H1 (cell line): ENCODE measurements around the gene TMEM138. TPM values are rescaled to one million over a fixed set of nuclear protein-coding genes. Genes with fewer than 3 reads are reported as not detected.

Experiments used
- CTCF ChIA-PET: fragments of 300-600 bp; sonication (Branson Sonifier 250); formaldehyde crosslinking; loops from one replicate; lab custom pipeline; 2021; ENCODE audit not compliant: partially characterized antibody; lab: Charles Lee
- POLR2A ChIA-PET: fragments of 300-600 bp; sonication (Branson Sonifier 250); formaldehyde crosslinking; loops from one replicate; lab custom pipeline; 2021; ENCODE audit warnings: inconsistent platforms; ENCODE audit not compliant: partially characterized antibody; lab: Charles Lee
- DNase-seq, 2 experiments: peaks; one replicate each; pipeline versions ENCODE4 v3.0.0 to v3.0.0-alpha.2; 2010 to 2022; ENCODE audit warnings: low spot score in 2 of 2, low read depth in 1 of 2, mixed read lengths in 1 of 2
- FAIRE-seq: peaks from 2 replicates; lab custom pipeline; 2011; peaks lifted over from hg19 to GRCh38; lab: Jason Lieb, UNC
- H2AFZ ChIP-seq: 2 replicates; pipeline ENCODE4 v1.8.1; 2012; ENCODE audit warnings: low read length, inconsistent platforms
- H2AK5ac ChIP-seq: 2 replicates; pipeline ENCODE4 v1.6.1; 2013; ENCODE audit warnings: low read depth, low read length
- H2BK120ac ChIP-seq: replicated peaks from 2 replicates; pipeline ENCODE3; 2013; ENCODE audit warnings: low read depth, low read length, inconsistent platforms
- H2BK12ac ChIP-seq: 2 replicates; pipeline ENCODE4 v1.6.1; 2013; ENCODE audit warnings: low read depth, low read length
- H2BK15ac ChIP-seq: 2 replicates; pipeline ENCODE4 v1.6.1; 2013; ENCODE audit warnings: low read length
- H2BK20ac ChIP-seq: 2 replicates; pipeline ENCODE4 v1.6.1; 2013; ENCODE audit warnings: low read length
- H2BK5ac ChIP-seq: 2 replicates; pipeline ENCODE4 v1.6.1; 2013; ENCODE audit warnings: low read depth, low read length
- H3K14ac ChIP-seq: 2 replicates; pipeline ENCODE4 v1.6.1; 2013; ENCODE audit warnings: inconsistent platforms; ENCODE audit not compliant: insufficient read length
- H3K18ac ChIP-seq: 2 replicates; pipeline ENCODE4 v1.6.1; 2013; ENCODE audit warnings: low read length; ENCODE audit errors: extremely low read depth
- H3K23ac ChIP-seq: 2 replicates; pipeline ENCODE4 v1.6.1; 2013; ENCODE audit warnings: inconsistent platforms; ENCODE audit not compliant: insufficient read length
- H3K23me2 ChIP-seq: 2 replicates; pipeline ENCODE4 v1.6.1; 2013; ENCODE audit warnings: low read depth, low read length
- H3K27ac ChIP-seq: 2 replicates; pipeline ENCODE4 v1.6.1; 2011; ENCODE audit warnings: low read depth, low read length, inconsistent platforms
- H3K27me3 ChIP-seq, 4 experiments: replicated peaks in 1 of 4; 1 replicate in 1 of 4; 2 replicates in 3 of 4; pipeline versions ENCODE4 v1.6.1 to v1.8.1; 2011 to 2013; ENCODE audit warnings: low read length in 3 of 4, mild to moderate bottlenecking in 3 of 4, inconsistent platforms in 2 of 4, mixed read lengths in 2 of 4, moderate library complexity in 1 of 4; ENCODE audit not compliant: control insufficient read depth in 3 of 4, insufficient read depth in 3 of 4; ENCODE audit errors: extremely low read depth in 1 of 4
- H3K36me3 ChIP-seq, 4 experiments: 2 replicates each; pipeline versions ENCODE4 v1.6.1 to v1.8.1; 2011 to 2013; ENCODE audit warnings: mild to moderate bottlenecking in 4 of 4, low read length in 3 of 4, moderate library complexity in 2 of 4, control low read depth in 1 of 4, inconsistent platforms in 1 of 4; ENCODE audit not compliant: insufficient read depth in 4 of 4, control insufficient read depth in 2 of 4
- H3K4ac ChIP-seq: replicated peaks from 2 replicates; pipeline ENCODE3; 2013; ENCODE audit warnings: low read length, low read depth, mixed read lengths, inconsistent platforms; ENCODE audit not compliant: insufficient read length
- H3K4me1 ChIP-seq, 4 experiments: replicated peaks in 1 of 4; 1 replicate in 1 of 4; 2 replicates in 3 of 4; pipeline versions ENCODE4 v1.6.1 to v1.8.1; 2011 to 2013; ENCODE audit warnings: low read length in 3 of 4, inconsistent platforms in 2 of 4, mixed read lengths in 1 of 4; ENCODE audit not compliant: insufficient read depth in 4 of 4, control insufficient read depth in 3 of 4
- H3K4me2 ChIP-seq, 2 experiments: 2 replicates each; pipeline versions ENCODE4 v1.6.1 to v1.8.1; 2011 to 2013; ENCODE audit warnings: low read depth in 2 of 2, low read length in 2 of 2, control low read depth in 1 of 2, inconsistent platforms in 1 of 2, mild to moderate bottlenecking in 1 of 2; ENCODE audit not compliant: insufficient read depth in 1 of 2
- H3K4me3 ChIP-seq, 4 experiments: fragments of 200-600, 300-600 bp in 1 of 4; sonication (generic), shearing (Covaris generic), sonication (Bioruptor Twin) in 1 of 4; 2 replicates each; pipeline versions ENCODE4 v1.5.1 to v1.8.1; 2011 to 2016; ENCODE audit warnings: low read length in 4 of 4, low read depth in 3 of 4, control low read depth in 2 of 4, inconsistent platforms in 2 of 4, mild to moderate bottlenecking in 2 of 4, mixed read lengths in 1 of 4, moderate library complexity in 1 of 4; ENCODE audit not compliant: insufficient read depth in 2 of 4; ENCODE audit errors: extremely low read depth in 1 of 4
- H3K56ac ChIP-seq: replicated peaks from 2 replicates; pipeline ENCODE3; 2013; ENCODE audit warnings: low read depth, mild to moderate bottlenecking, mixed read lengths, low read length, inconsistent platforms; ENCODE audit not compliant: insufficient read length
- H3K79me1 ChIP-seq: 2 replicates; pipeline ENCODE4 v1.6.1; 2013; ENCODE audit warnings: low read depth, low read length, control low read depth
- H3K79me2 ChIP-seq, 2 experiments: 2 replicates each; pipeline versions ENCODE4 v1.6.1 to v1.8.1; 2012 to 2013; ENCODE audit warnings: low read length in 2 of 2, mild to moderate bottlenecking in 2 of 2, inconsistent platforms in 1 of 2; ENCODE audit not compliant: insufficient read depth in 2 of 2, control insufficient read depth in 1 of 2
- H3K9ac ChIP-seq, 4 experiments: replicated peaks in 1 of 4; 1 replicate in 1 of 4; 2 replicates in 3 of 4; pipeline versions ENCODE4 v1.6.1 to v1.8.1; 2011 to 2013; ENCODE audit warnings: low read depth in 3 of 4, low read length in 3 of 4, control low read depth in 2 of 4, mild to moderate bottlenecking in 2 of 4, moderate library complexity in 2 of 4, inconsistent platforms in 1 of 4; ENCODE audit errors: extremely low read depth in 1 of 4
- H3K9me3 ChIP-seq, 2 experiments: 2 replicates each; pipeline versions ENCODE4 v1.6.1 to v1.8.1; 2012 to 2013; ENCODE audit warnings: mild to moderate bottlenecking in 2 of 2, moderate library complexity in 2 of 2, control low read depth in 1 of 2, inconsistent platforms in 1 of 2, low read depth in 1 of 2, low read length in 1 of 2, mixed read lengths in 1 of 2; ENCODE audit not compliant: insufficient read depth in 2 of 2
- H4K20me1 ChIP-seq, 2 experiments: replicated peaks in 1 of 2; 2 replicates each; pipeline versions ENCODE3 to v1.8.1; 2011 to 2013; ENCODE audit warnings: inconsistent platforms in 2 of 2, low read length in 2 of 2, mild to moderate bottlenecking in 1 of 2; ENCODE audit not compliant: insufficient read depth in 2 of 2, control insufficient read depth in 1 of 2
- H4K5ac ChIP-seq: 2 replicates; pipeline ENCODE4 v1.6.1; 2013; ENCODE audit warnings: low read length, low read depth, mixed read lengths, inconsistent platforms; ENCODE audit not compliant: insufficient read length
- H4K8ac ChIP-seq: 2 replicates; pipeline ENCODE4 v1.8.0; 2013; ENCODE audit warnings: mild to moderate bottlenecking, moderate library complexity, low read length, inconsistent platforms; ENCODE audit not compliant: insufficient read depth; ENCODE audit errors: extremely low read depth
- H4K91ac ChIP-seq: replicated peaks from 2 replicates; pipeline ENCODE3; 2013; ENCODE audit warnings: low read length, mixed read lengths, inconsistent platforms; ENCODE audit not compliant: insufficient read length
- CTCF ChIP-seq, 3 experiments: IDR thresholded peaks; 1 replicate in 2 of 3; 2 replicates in 1 of 3; pipeline versions ENCODE4 v1.5.1 to v1.6.1; 2011; ENCODE audit warnings: low read length in 3 of 3, mild to moderate bottlenecking in 3 of 3, inconsistent platforms in 2 of 3, low read depth in 1 of 3, moderate library complexity in 1 of 3; ENCODE audit not compliant: insufficient read depth in 1 of 3; ENCODE audit errors: control extremely low read depth in 1 of 3
- E2F6 ChIP-seq: IDR thresholded peaks from 2 replicates; pipeline ENCODE4 v1.6.1; 2012; ENCODE audit warnings: inconsistent platforms
- POLR2AphosphoS5 ChIP-seq: IDR thresholded peaks from 2 replicates; pipeline ENCODE4 v1.6.1; 2011; ENCODE audit warnings: low read depth, low read length
- SP1 ChIP-seq: IDR thresholded peaks from 2 replicates; pipeline ENCODE4 v1.6.1; 2011; ENCODE audit warnings: low read depth, low read length
- WGBS, 2 experiments: shearing (Covaris generic) in 1 of 2; methylation state at CpG; one replicate each; pipeline versions ENCODE4 v1.1.6 to v1.1.7; 2013 to 2015; ENCODE audit warnings: low lambda C conversion rate in 2 of 2, mixed read lengths in 2 of 2, inconsistent platforms in 1 of 2, low coverage in 1 of 2, missing lambda C conversion rate in 1 of 2; ENCODE audit not compliant: insufficient replicate concordance in 2 of 2, insufficient coverage in 1 of 2, insufficient read length in 1 of 2; ENCODE audit errors: extremely low coverage in 1 of 2, missing lambda C conversion rate in 1 of 2; 5-methylcytosine and 5-hydroxymethylcytosine counted together
- long read RNA-seq, 2 experiments: library from RNA in 1 of 2; library from capped mRNA in 1 of 2; stranded (forward); transcript quantifications; one replicate each; pipeline ENCODE4 v2.0.0, GENCODE V29; 2021; ENCODE audit warnings: inconsistent platforms in 1 of 2
- polyA minus RNA-seq, 3 experiments: library from RNA; depleted of rRNA, polyadenylated mRNA; stranded (reverse); fragments of >200 nt; gene quantifications; 1 replicate in 2 of 3; 2 replicates in 1 of 3; pipeline ENCODE4 v1.2.3, GENCODE V29; 2011
- polyA plus RNA-seq, 7 experiments: library from polyadenylated mRNA; depleted of rRNA in 3 of 7; stranded (reverse) in 5 of 7; unstranded in 2 of 7; fragments of >200 nt in 5 of 7; fragments of 200-250 nt in 2 of 7; gene quantifications; 1 replicate in 5 of 7; 2 replicates in 1 of 7; 4 replicates in 1 of 7; pipeline versions ENCODE4 v1.2.1 to v1.2.3, GENCODE V29; 2011 to 2013; ENCODE audit warnings: missing spikeins in 2 of 7, mixed read lengths in 2 of 7
- total RNA-seq: library from RNA; stranded (reverse); fragmentation: NEBNext Ultra II Directional; extraction: Animal tissue kit (Norgen Biotek cat#: 25700); gene quantifications from 2 replicates; pipeline ENCODE4 v1.2.1, GENCODE V29; 2021

TMEM138 gene
- total RNA-seq: 32.9 and 35.3 TPM in 2 replicates
- 48.6 and 59.0 TPM in 2 replicates for polyA plus RNA-seq (2011; rRNA removed)
- polyA plus RNA-seq (2011; cell fraction: cytosol; rRNA removed): 49.3 TPM
- 94.3 TPM for polyA plus RNA-seq (2011; cell fraction: nucleus; rRNA removed)
- 30.9 to 37.5 TPM (median 36.8 TPM) in 4 replicates for polyA plus RNA-seq (2012, experiment 1 of 2)
- 31.0 TPM for polyA plus RNA-seq (2012, experiment 2 of 2)
- 56.1 TPM for polyA plus RNA-seq (2013, experiment 1 of 2)
- 65.4 TPM for polyA plus RNA-seq (2013, experiment 2 of 2)
- 63.9 and 87.5 TPM in 2 replicates for polyA minus RNA-seq (2011; rRNA and poly(A)+ RNA removed)
- polyA minus RNA-seq (2011; cell fraction: cytosol; rRNA and poly(A)+ RNA removed): 18.3 TPM
- polyA minus RNA-seq (2011; cell fraction: nucleus; rRNA and poly(A)+ RNA removed): 51.2 TPM
- long read RNA-seq, experiment 1, transcript TMEM138-201 (5 exons, 1,848 nt): major isoform, 5 of 14 reads
- long read RNA-seq, experiment 1, partial matches to known transcripts: 3 of 14 reads
- long read RNA-seq, experiment 1, other reads (novel, unspliced or antisense): 4 of 14 reads
- long read RNA-seq, experiment 2, transcript TMEM138-201 (5 exons, 1,848 nt): major isoform, 20 of 33 reads
- long read RNA-seq, experiment 2, partial matches to known transcripts: 0 of 33 reads
- long read RNA-seq, experiment 2, other reads (novel, unspliced or antisense): 10 of 33 reads

GRCh38 chr11:61361741-61362541, at the start of gene TMEM138, which contains the start of gene CYB561A3:
Gene TMEM138 (plus strand): TSS chr11:61362374. CDS start chr11:61364391, 2,017 bp downstream.
Gene CYB561A3 (minus strand): TSS chr11:61361882. CDS start chr11:61356713, 5,169 bp downstream.
- peak within 1 kb of the TSS; percentile 100 for H2BK5ac ChIP-seq
- POLR2A ChIA-PET: interaction anchor here (0.6 to 39.7 kb wide), 31 partner anchors 8 to 448 kb away, joined by 3 to 1106 read pairs (median 4); partner anchors contain the start of genes CPSF7, CYB561A3, DDB1 and SDHAF2
- 1% methylated on average over 63 of the region's 63 CpGs; no CpG with 5 or more reads in 1 of the 2 experiments for WGBS, 2 experiments
- H2BK20ac ChIP-seq: no peak within 1 kb of the TSS
- no peaks in the 10 kb centered on the region for H4K20me1 ChIP-seq
- peaks cover 11 to 29% (median 22%) of the 10 kb centered on the region in 4 experiments for H3K36me3 ChIP-seq
- peak within 1 kb of the TSS; percentile 98 for H3K56ac ChIP-seq
- peak within 1 kb of the TSS; percentile 93 for H2AFZ ChIP-seq
- H3K4me3 ChIP-seq: peak within 1 kb of the TSS; percentile 77 to 100 (median 86)
- peaks cover 3 to 23% of the 10 kb centered on the region in 2 experiments for H3K79me2 ChIP-seq
- peak within 1 kb of the TSS; percentile 94 to 100 (median 99) for H3K9ac ChIP-seq
- CTCF ChIA-PET: interaction anchor here (0.8 to 22.8 kb wide), 8 partner anchors 13 to 155 kb away, joined by 3 to 255 read pairs (median 6); partner anchors contain the start of genes DDB1, TKFC and TMEM216
- DNase-seq (peak; percentile 78 to 90), FAIRE-seq (no peak)
- H4K91ac ChIP-seq: peak within 1 kb of the TSS; percentile 98
- no peak within 1 kb of the TSS for H3K23ac ChIP-seq
- H3K27ac ChIP-seq: peak within 1 kb of the TSS; percentile 100
- H3K18ac ChIP-seq: peak within 1 kb of the TSS; percentile 100
- peak within 1 kb of the TSS; percentile 88 to 94 for H3K4me2 ChIP-seq
- H3K4me1 ChIP-seq: no peaks in the 10 kb centered on the region
- peak within 1 kb of the TSS; percentile 97 for H2BK12ac ChIP-seq
- H3K23me2 ChIP-seq: peaks cover 14% of the 10 kb centered on the region
- H2BK15ac ChIP-seq: peak within 1 kb of the TSS; percentile 73
- H4K5ac ChIP-seq: peak within 1 kb of the TSS; percentile 100
- peak within 1 kb of the TSS; percentile 16 for H2BK120ac ChIP-seq
- H3K14ac ChIP-seq: peak within 1 kb of the TSS; percentile 71
- peak within 1 kb of the TSS; percentile 87; the same call in 1 of the 2 replicates for H2AK5ac ChIP-seq
- H3K79me1 ChIP-seq: peaks cover 3% of the 10 kb centered on the region
- H3K4ac ChIP-seq: peak within 1 kb of the TSS; percentile 99
- no peaks in the 10 kb centered on the region for H3K9me3 ChIP-seq
- H3K27me3 ChIP-seq: no peaks in the 10 kb centered on the region
- peak within 1 kb of the TSS; percentile 99 for H4K8ac ChIP-seq
- TF ChIP-seq CTCF (IDR thresholded peaks at IDR 0.05; ENCODE audit: control extremely low read depth in 1 of 3, insufficient read depth in 1 of 3, low read depth in 1 of 3, low read length in 3 of 3) (peak in 1 of 3 experiments; percentile 1; a peak in 1 of 4 replicates), POLR2AphosphoS5 (peak; percentile 83), SP1 (no peak), E2F6 (peak; percentile 94)
